CD4-positive, alpha-beta T cell (primary cell): ENCODE measurements around the gene IFT27. TPM values are rescaled to one million over a fixed set of nuclear protein-coding genes. Genes with fewer than 3 reads are reported as not detected.

Experiments used
- ATAC-seq: fragments of 200-7000 bp; cut with Tn5 transposase; one replicate; pipeline ENCODE4 v1.10.0; 2022; ENCODE audit warnings: mild to moderate bottlenecking; ENCODE audit not compliant: poor library complexity
- CTCF ChIA-PET: fragments of 350-600 bp; sonication (Branson Sonifier 250); formaldehyde crosslinking; loops from one replicate; lab custom pipeline; 2021; ENCODE audit warnings: antibody characterized with exemption, inconsistent platforms; lab: Charles Lee
- POLR2A ChIA-PET: fragments of 350-600 bp; sonication (Branson Sonifier 250); formaldehyde crosslinking; loops from one replicate; lab custom pipeline; 2021; ENCODE audit warnings: antibody characterized with exemption, inconsistent platforms; lab: Charles Lee
- DNase-seq, 14 experiments: peaks; one replicate each; pipeline ENCODE4 v3.0.0-alpha.2; 2013 to 2020; ENCODE audit warnings: mixed read lengths in 2 of 14
- H3K27ac ChIP-seq, 2 donors: one replicate each; pipeline versions ENCODE4 v1.5.1 to v1.7.0; 2013; ENCODE audit warnings: low read length in 2 of 2, low read depth in 1 of 2, mild to moderate bottlenecking in 1 of 2
- H3K27me3 ChIP-seq, 2 experiments: 1 replicate in 1 of 2; 2 replicates in 1 of 2; pipeline versions ENCODE4 v1.6.1 to v1.7.0; 2013; ENCODE audit warnings: low read length in 2 of 2, control low read depth in 1 of 2, mild to moderate bottlenecking in 1 of 2, moderate library complexity in 1 of 2; ENCODE audit not compliant: insufficient read depth in 2 of 2, control insufficient read depth in 1 of 2
- H3K36me3 ChIP-seq: one replicate; pipeline ENCODE4 v1.6.1; 2013; ENCODE audit warnings: low read length, control low read depth; ENCODE audit not compliant: insufficient read depth
- H3K4me1 ChIP-seq: one replicate; pipeline ENCODE4 v1.6.1; 2013; ENCODE audit warnings: low read length, control low read depth; ENCODE audit not compliant: insufficient read depth
- H3K4me3 ChIP-seq: one replicate; pipeline ENCODE4 v1.5.1; 2013; ENCODE audit warnings: mild to moderate bottlenecking, low read length, moderate library complexity
- H3K9me3 ChIP-seq, 2 experiments: 1 replicate in 1 of 2; 2 replicates in 1 of 2; pipeline versions ENCODE4 v1.6.1 to v1.7.0; 2013; ENCODE audit warnings: low read length in 2 of 2, mild to moderate bottlenecking in 2 of 2, control low read depth in 1 of 2, moderate library complexity in 1 of 2; ENCODE audit not compliant: control insufficient read depth in 1 of 2, insufficient read depth in 1 of 2
- H3K27ac Mint-ChIP-seq: one replicate; pipeline ENCODE4 v1.8.0; 2020; ENCODE audit warnings: mixed read lengths
- H3K27me3 Mint-ChIP-seq: one replicate; pipeline ENCODE4 v1.8.0; 2021; ENCODE audit warnings: mixed read lengths
- H3K36me3 Mint-ChIP-seq: one replicate; pipeline ENCODE4 v1.8.0; 2021; ENCODE audit warnings: low read depth, mixed read lengths
- H3K4me1 Mint-ChIP-seq: one replicate; pipeline ENCODE4 v1.8.0; 2021; ENCODE audit warnings: low read depth, mixed read lengths
- H3K4me3 Mint-ChIP-seq: one replicate; pipeline ENCODE4 v1.8.0; 2020; ENCODE audit warnings: mild to moderate bottlenecking, mixed read lengths
- H3K9me3 Mint-ChIP-seq: one replicate; pipeline ENCODE4 v1.8.0; 2020; ENCODE audit warnings: mixed read lengths
- CTCF ChIP-seq: fragments of 200-600 bp; IDR thresholded peaks from one replicate; pipeline ENCODE4 v1.8.0; 2022; ENCODE audit warnings: antibody characterized with exemption, mild to moderate bottlenecking
- intact Hi-C, 2 experiments: fragments of 100-400 bp; cut with DNase I in 1 of 2; cut with micrococcal nuclease in 1 of 2; formaldehyde crosslinking; loops; one replicate each; pipeline versions ENCODE4 v1.15.1 to v1.9.0; 2023 to 2025; cut with DNase I, micrococcal nuclease
- total RNA-seq, 174 experiments: library from RNA in 2 of 174; stranded (reverse) in 2 of 174; gene quantifications; one replicate each; pipeline ENCODE4 v1.2.3 and lab custom pipeline; 2021 to 2026

The IFT27 gene
- total RNA-seq, 2 experiments from 2014 or later: 10.2 to 10.9 TPM

GRCh38 chr22:36767035-36767775 is 8.7 kb downstream of the IFT27 start:
- Histone ChIP-seq H3K4me3 (no peak overlapping the region), H3K36me3 (peaks cover 12% of the 10 kb centered on the region), H3K27ac (no peak overlapping the region), H3K4me1 (no peaks in the 10 kb centered on the region), H3K27me3 (no peaks in the 10 kb centered on the region), H3K9me3 (no peaks in the 10 kb centered on the region)
- Mint-ChIP-seq H3K4me3 (no peak overlapping the region), H3K27ac (no peak overlapping the region), H3K36me3 (peaks cover 35% of the 10 kb centered on the region), H3K9me3 (no peaks in the 10 kb centered on the region), H3K27me3 (no peaks in the 10 kb centered on the region), H3K4me1 (no peaks in the 10 kb centered on the region)
- ChIA-PET CTCF (no interaction called here), POLR2A (no interaction called here)
- intact Hi-C loops: no loop called here
- DNase-seq (no peak), ATAC-seq (no peak)
- no peak for TF ChIP-seq CTCF

GRCh38 chr22:36765943-36766450 is 9.9 kb downstream of the IFT27 start:
- Mint-ChIP-seq H3K27ac (no peak overlapping the region), H3K4me3 (no peak overlapping the region), H3K4me1 (no peaks in the 10 kb centered on the region), H3K27me3 (no peaks in the 10 kb centered on the region), H3K36me3 (peaks cover 35% of the 10 kb centered on the region), H3K9me3 (no peaks in the 10 kb centered on the region)
- peaks cover 12% of the 10 kb centered on the region for H3K36me3 ChIP-seq
- H3K4me3 ChIP-seq: no peak overlapping the region
- no peaks in the 10 kb centered on the region for H3K9me3 ChIP-seq
- CTCF ChIA-PET: no interaction called here
- POLR2A ChIA-PET: no interaction called here
- no peaks in the 10 kb centered on the region for H3K27me3 ChIP-seq
- ATAC-seq: no peak
- H3K4me1 ChIP-seq: no peaks in the 10 kb centered on the region
- DNase-seq: no peak
- no peak overlapping the region for H3K27ac ChIP-seq
- intact Hi-C loops: no loop called here
- no peak for TF ChIP-seq CTCF

GRCh38 chr22:36765131-36765942 is 10.6 kb downstream of the IFT27 start:
- Histone ChIP-seq H3K27me3 (no peaks in the 10 kb centered on the region), H3K36me3 (peaks cover 12% of the 10 kb centered on the region), H3K9me3 (no peaks in the 10 kb centered on the region), H3K4me1 (no peaks in the 10 kb centered on the region), H3K27ac (no peak overlapping the region), H3K4me3 (no peak overlapping the region)
- CTCF ChIA-PET: no interaction called here
- POLR2A ChIA-PET: interaction anchor here (1.0 kb wide), 1 partner anchor 11 kb away, joined by 3 read pairs; no protein-coding TSS in a partner anchor
- no peak overlapping the region for H3K27ac Mint-ChIP-seq
- no peaks in the 10 kb centered on the region for H3K27me3 Mint-ChIP-seq
- intact Hi-C loops: no loop called here
- no peak for TF ChIP-seq CTCF
- ATAC-seq (no peak), DNase-seq (no peak)
- H3K9me3 Mint-ChIP-seq: no peaks in the 10 kb centered on the region
- no peak overlapping the region for H3K4me3 Mint-ChIP-seq
- peaks cover 35% of the 10 kb centered on the region for H3K36me3 Mint-ChIP-seq
- H3K4me1 Mint-ChIP-seq: no peaks in the 10 kb centered on the region
